ENCODE measurements around the gene GPC6. TPM values are rescaled to one million over a fixed set of nuclear protein-coding genes. Genes with fewer than 3 reads are reported as not detected.

Gene GPC6
- total and polyA plus RNA-seq, 9 of the 15 experiments (the other 6 are each of a cell fraction or from before 2014, with no cell fraction given): under 0.01 to 0.20 (median 0.01) TPM; not detected in 4

- TF ChIP-seq, protein P1, sequence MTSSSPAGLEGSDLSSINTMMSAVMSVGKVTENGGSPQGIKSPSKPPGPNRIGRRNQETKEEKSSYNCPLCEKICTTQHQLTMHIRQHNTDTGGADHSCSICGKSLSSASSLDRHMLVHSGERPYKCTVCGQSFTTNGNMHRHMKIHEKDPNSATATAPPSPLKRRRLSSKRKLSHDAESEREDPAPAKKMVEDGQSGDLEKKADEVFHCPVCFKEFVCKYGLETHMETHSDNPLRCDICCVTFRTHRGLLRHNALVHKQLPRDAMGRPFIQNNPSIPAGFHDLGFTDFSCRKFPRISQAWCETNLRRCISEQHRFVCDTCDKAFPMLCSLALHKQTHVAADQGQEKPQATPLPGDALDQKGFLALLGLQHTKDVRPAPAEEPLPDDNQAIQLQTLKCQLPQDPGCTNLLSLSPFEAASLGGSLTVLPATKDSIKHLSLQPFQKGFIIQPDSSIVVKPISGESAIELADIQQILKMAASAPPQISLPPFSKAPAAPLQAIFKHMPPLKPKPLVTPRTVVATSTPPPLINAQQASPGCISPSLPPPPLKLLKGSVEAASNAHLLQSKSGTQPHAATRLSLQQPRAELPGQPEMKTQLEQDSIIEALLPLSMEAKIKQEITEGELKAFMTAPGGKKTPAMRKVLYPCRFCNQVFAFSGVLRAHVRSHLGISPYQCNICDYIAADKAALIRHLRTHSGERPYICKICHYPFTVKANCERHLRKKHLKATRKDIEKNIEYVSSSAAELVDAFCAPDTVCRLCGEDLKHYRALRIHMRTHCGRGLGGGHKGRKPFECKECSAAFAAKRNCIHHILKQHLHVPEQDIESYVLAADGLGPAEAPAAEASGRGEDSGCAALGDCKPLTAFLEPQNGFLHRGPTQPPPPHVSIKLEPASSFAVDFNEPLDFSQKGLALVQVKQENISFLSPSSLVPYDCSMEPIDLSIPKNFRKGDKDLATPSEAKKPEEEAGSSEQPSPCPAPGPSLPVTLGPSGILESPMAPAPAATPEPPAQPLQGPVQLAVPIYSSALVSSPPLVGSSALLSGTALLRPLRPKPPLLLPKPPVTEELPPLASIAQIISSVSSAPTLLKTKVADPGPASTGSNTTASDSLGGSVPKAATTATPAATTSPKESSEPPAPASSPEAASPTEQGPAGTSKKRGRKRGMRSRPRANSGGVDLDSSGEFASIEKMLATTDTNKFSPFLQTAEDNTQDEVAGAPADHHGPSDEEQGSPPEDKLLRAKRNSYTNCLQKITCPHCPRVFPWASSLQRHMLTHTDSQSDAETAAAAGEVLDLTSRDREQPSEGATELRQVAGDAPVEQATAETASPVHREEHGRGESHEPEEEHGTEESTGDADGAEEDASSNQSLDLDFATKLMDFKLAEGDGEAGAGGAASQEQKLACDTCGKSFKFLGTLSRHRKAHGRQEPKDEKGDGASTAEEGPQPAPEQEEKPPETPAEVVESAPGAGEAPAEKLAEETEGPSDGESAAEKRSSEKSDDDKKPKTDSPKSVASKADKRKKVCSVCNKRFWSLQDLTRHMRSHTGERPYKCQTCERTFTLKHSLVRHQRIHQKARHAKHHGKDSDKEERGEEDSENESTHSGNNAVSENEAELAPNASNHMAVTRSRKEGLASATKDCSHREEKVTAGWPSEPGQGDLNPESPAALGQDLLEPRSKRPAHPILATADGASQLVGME (CRISPR knock-in tag; IDR thresholded peaks at IDR 0.05): no peak
- TF ChIP-seq ZNF511 (CRISPR knock-in tag; IDR thresholded peaks at IDR 0.05) (no peak), ZKSCAN1 (IDR thresholded peaks at IDR 0.05; ENCODE audit: low read depth, low read length) (no peak)
Observed at GRCh38 chr13:94331281-94331680, 1104.7 kb downstream of the GPC6 start (continued).
